K562 (cell line): ENCODE results near the gene TMEM144. TPM values are rescaled to one million over a fixed set of nuclear protein-coding genes. Genes with fewer than 3 reads are reported as not detected.

Experiments used
- ATAC-seq: fragments of 200-7000 bp; cut with Tn5 transposase; 3 replicates; pipeline ENCODE4 v1.9.1; 2020; ENCODE audit warnings: moderate library complexity
- BruUV-seq: library from RNA; stranded (reverse); fragments of 400-500 nt; replicated peaks from 2 replicates; lab custom pipeline; 2021; lab: Mats Ljungman, UMichigan
- CTCF ChIA-PET: fragments of 300-600 bp; formaldehyde crosslinking; extraction: SDS; loops from one replicate; lab custom pipeline; 2021; ENCODE audit warnings: low intra/inter-chr PET ratio; lab: Yijun Ruan, JAX
- POLR2A ChIA-PET: fragments of 300-600, 350-650 bp; sonication (Branson Sonifier 250); formaldehyde crosslinking; extraction: SDS; loops from one replicate; lab custom pipeline; 2021; ENCODE audit warnings: antibody characterized with exemption, inconsistent platforms; lab: Yijun Ruan, JAX
- DNase-seq, 4 experiments: peaks; one replicate each; pipeline versions ENCODE4 v3.0.0 to v3.0.0-alpha.2; 2011 to 2018; ENCODE audit warnings: low spot score in 3 of 4, mixed read lengths in 3 of 4; ENCODE audit errors: extremely low read depth in 1 of 4
- FAIRE-seq: peaks from 2 replicates; lab custom pipeline; 2011; peaks lifted over from hg19 to GRCh38; lab: Jason Lieb, UNC
- H2AFZ ChIP-seq: 2 replicates; pipeline ENCODE4 v1.6.0; 2011; ENCODE audit warnings: low read depth, low read length, control low read depth, inconsistent platforms
- H3K27ac ChIP-seq: fragments of 200-600 bp; 3 replicates; pipeline ENCODE4 v1.8.0; 2011; ENCODE audit warnings: low read depth, mild to moderate bottlenecking, control low read depth, inconsistent platforms, low read length, moderate library complexity, mixed read lengths; ENCODE audit errors: extremely low read depth
- H3K27me3 ChIP-seq, 2 experiments: fragments of 300-600 bp in 1 of 2; 2 replicates in 1 of 2; 3 replicates in 1 of 2; pipeline versions ENCODE4 v1.6.0 to v1.8.0; 2011; ENCODE audit warnings: inconsistent platforms in 2 of 2, low read length in 2 of 2, mild to moderate bottlenecking in 1 of 2, mixed read lengths in 1 of 2, moderate library complexity in 1 of 2; ENCODE audit not compliant: control insufficient read depth in 2 of 2, insufficient read depth in 2 of 2
- H3K36me3 ChIP-seq: fragments of 300-600 bp; 3 replicates; pipeline ENCODE4 v1.8.0; 2011; ENCODE audit warnings: mild to moderate bottlenecking, low read length, inconsistent platforms; ENCODE audit not compliant: control insufficient read depth, insufficient read depth
- H3K4me1 ChIP-seq, 2 experiments: fragments of 200-600 bp in 1 of 2; replicated peaks in 1 of 2; 2 replicates in 1 of 2; 3 replicates in 1 of 2; pipeline versions ENCODE4 v1.5.1 to v1.8.0; 2011; ENCODE audit warnings: inconsistent platforms in 2 of 2, low read length in 2 of 2, mild to moderate bottlenecking in 1 of 2, mixed read lengths in 1 of 2, moderate library complexity in 1 of 2; ENCODE audit not compliant: control insufficient read depth in 2 of 2, insufficient read depth in 2 of 2
- H3K4me2 ChIP-seq: 2 replicates; pipeline ENCODE4 v1.6.1; 2011; ENCODE audit warnings: low read length, control low read depth, inconsistent platforms, mixed read lengths; ENCODE audit not compliant: insufficient read depth
- H3K4me3 ChIP-seq: fragments of 200-600 bp; sonication (generic), shearing (Covaris generic); 2 replicates; pipeline ENCODE4 v1.5.1; 2016; ENCODE audit warnings: control low read depth, inconsistent platforms
- H3K79me2 ChIP-seq: fragments of 200-600 bp; 3 replicates; pipeline ENCODE4 v1.8.0; 2011; ENCODE audit warnings: low read length, inconsistent platforms; ENCODE audit not compliant: control insufficient read depth, insufficient read depth
- H3K9ac ChIP-seq, 2 experiments: 2 replicates each; pipeline versions ENCODE4 v1.6.0 to v1.6.1; 2011; ENCODE audit warnings: low read depth in 2 of 2, low read length in 2 of 2, control low read depth in 1 of 2, inconsistent platforms in 1 of 2, mild to moderate bottlenecking in 1 of 2, mixed read lengths in 1 of 2; ENCODE audit not compliant: insufficient read depth in 1 of 2
- H3K9me1 ChIP-seq: one replicate; pipeline ENCODE4 v1.6.0; 2011; ENCODE audit warnings: inconsistent platforms, mild to moderate bottlenecking, low read length, moderate library complexity; ENCODE audit not compliant: control insufficient read depth, insufficient read depth
- H3K9me3 ChIP-seq: replicated peaks from 2 replicates; pipeline ENCODE4 v1.5.1; 2011; ENCODE audit warnings: low read depth, low read length, inconsistent platforms; ENCODE audit not compliant: control insufficient read depth, insufficient read depth
- H4K20me1 ChIP-seq: replicated peaks from 2 replicates; pipeline ENCODE4 v1.6.1; 2011; ENCODE audit warnings: low read length, inconsistent platforms, mixed read lengths; ENCODE audit not compliant: control insufficient read depth, insufficient read depth
- HMG20A ChIP-seq: fragments of 450-650 bp; formaldehyde crosslinking; conservative IDR thresholded peaks from 2 replicates; pipeline ENCODE4 v1.4.0; 2020; ENCODE audit warnings: mild to moderate bottlenecking, mixed read lengths
- ID3 ChIP-seq, 2 experiments: fragments of 250-450 bp in 1 of 2; fragments of 450-650 bp in 1 of 2; sonication (Bioruptor Pico) in 1 of 2; IDR thresholded peaks; 2 replicates each; pipeline versions ENCODE4 v1.6.1 to v1.8.0; 2016 to 2021; ENCODE audit warnings: mild to moderate bottlenecking in 2 of 2, moderate library complexity in 2 of 2, missing compliant biosample characterization in 1 of 2, missing genetic modification characterization in 1 of 2
- NKRF ChIP-seq: fragments of 450-650 bp; IDR thresholded peaks from 2 replicates; pipeline ENCODE4 v1.6.1; 2016; ENCODE audit warnings: borderline replicate concordance
- PHTF2 ChIP-seq: fragments of 250-450 bp; sonication (Bioruptor Pico); IDR thresholded peaks from 2 replicates; pipeline ENCODE4 v1.5.0; 2021; ENCODE audit warnings: mild to moderate bottlenecking
- RUNX1 ChIP-seq: sonication (generic); IDR thresholded peaks from 2 replicates; pipeline ENCODE4 v1.6.1; 2016; ENCODE audit warnings: antibody characterized with exemption, low read depth
- SPI1 ChIP-seq: IDR thresholded peaks from 2 replicates; pipeline ENCODE4 v1.6.1; 2011; ENCODE audit warnings: low read depth, low read length, control low read depth, borderline replicate concordance
- SRSF9 ChIP-seq: fragments of 200-400 bp; formaldehyde crosslinking; IDR thresholded peaks from 2 replicates; pipeline ENCODE4 v1.6.1; 2017; ENCODE audit warnings: low read depth, low read length, borderline replicate concordance
- WGBS: fragments of 100-300 bp; shearing (Covaris generic); methylation state at CpG from one replicate; pipeline ENCODE4 v1.1.6; 2016; ENCODE audit warnings: low coverage, mixed read lengths; ENCODE audit not compliant: insufficient coverage; ENCODE audit errors: missing lambda C conversion rate; 5-methylcytosine and 5-hydroxymethylcytosine counted together
- in situ Hi-C: fragments of 300-500 bp; cut with MboI; formaldehyde crosslinking; loops from 4 replicates; pipeline ENCODE4 v1.15.0; 2018; ENCODE audit warnings: inconsistent platforms, mixed read lengths
- intact Hi-C: fragments of 100-400 bp; cut with micrococcal nuclease; formaldehyde crosslinking; loops from 2 replicates; pipeline ENCODE4 v1.14.2; 2022
- polyA plus RNA-seq, 8 experiments: library from polyadenylated mRNA; depleted of rRNA in 4 of 8; stranded (reverse) in 5 of 8; unstranded in 3 of 8; fragments of >200 nt; fragmentation: Nextera tagmentation in 2 of 8; fragmentation: Illumina TruSeq in 1 of 8; extraction: Ambion mirVana in 2 of 8; extraction: Trizol in 1 of 8; gene quantifications; 2 replicates each; pipeline versions ENCODE4 v1.2.1 to v1.2.3, GENCODE V29; 2011 to 2014; ENCODE audit warnings: inconsistent platforms in 1 of 8, missing spikeins in 1 of 8
- total RNA-seq, 7 experiments: library from RNA; depleted of rRNA in 6 of 7; stranded (reverse); fragments of >200 nt in 6 of 7; fragmentation: Illumina TruSeq in 2 of 7; extraction: Trizol in 2 of 7; gene quantifications; 2 replicates each; pipeline versions ENCODE4 v1.2.1 to v1.2.3, GENCODE V29; 2011 to 2021; ENCODE audit warnings: low replicate concordance in 1 of 7

TMEM144 gene
- total and polyA plus RNA-seq, 9 of the 15 experiments (the other 6 are each of a cell fraction or from before 2014, with no cell fraction given) = 4.0 to 12.0 (median 6.1) TPM

- H3K4me3 ChIP-seq = no peak overlapping the region
- H2AFZ ChIP-seq = no peak overlapping the region
- H3K27ac ChIP-seq = no peak overlapping the region
- no peaks in the 10 kb centered on the region for H4K20me1 ChIP-seq
- TF ChIP-seq RUNX1 = no peak
- no peak for TF ChIP-seq SRSF9
- no peak for TF ChIP-seq PHTF2
- no peak for TF ChIP-seq HMG20A (CRISPR knock-in tag)
- no peak for TF ChIP-seq ID3 (CRISPR knock-in tag; IDR thresholded peaks at IDR 0.05)
- TF ChIP-seq ID3 (tag; IDR thresholded peaks at IDR 0.05) = no peak
- TF ChIP-seq SPI1 = no peak
- no peak for TF ChIP-seq NKRF
- TF ChIP-seq, all 486 proteins: peak for 0
- H3K9me1 ChIP-seq = no peaks in the 10 kb centered on the region
- H3K36me3 ChIP-seq = no peaks in the 10 kb centered on the region
- BruUV-seq = no TSS peak
- 7% methylated on average over 10 of the region's 10 CpGs for WGBS
- no peaks in the 10 kb centered on the region for H3K27me3 ChIP-seq
- in situ Hi-C loops = loop anchor here (10.0 kb wide), 1 partner anchor 179 kb away; no protein-coding TSS in a partner anchor
- POLR2A ChIA-PET = no interaction called here
- intact Hi-C loops = no loop called here
- H3K9me3 ChIP-seq = no peaks in the 10 kb centered on the region
- no peaks in the 10 kb centered on the region for H3K79me2 ChIP-seq
- no peak overlapping the region for H3K4me2 ChIP-seq
- CTCF ChIA-PET = no interaction called here
- no peak for ATAC-seq
- no peak for FAIRE-seq
- no peak for DNase-seq
- H3K9ac ChIP-seq = no peak overlapping the region
- no peaks in the 10 kb centered on the region for H3K4me1 ChIP-seq
These were observed 46.1 kb upstream of the TMEM144 start for GRCh38 chr4:158163941-158164767.
